A673 (cell line): ENCODE measurements around the gene CPE. TPM values are rescaled to one million over a fixed set of nuclear protein-coding genes. Genes with fewer than 3 reads are reported as not detected.

Experiments
- BruUV-seq: library from RNA; stranded (reverse); fragments of 400-500 nt; replicated peaks from 2 replicates; lab custom pipeline; 2021; lab: Mats Ljungman, UMichigan
- CTCF ChIA-PET: fragments of 300-600 bp; sonication (Branson Sonifier 250); formaldehyde crosslinking; loops from one replicate; lab custom pipeline; 2022; ENCODE audit warnings: antibody characterized with exemption; lab: Charles Lee
- POLR2A ChIA-PET: fragments of 300-600 bp; sonication (Branson Sonifier 250); formaldehyde crosslinking; loops from one replicate; lab custom pipeline; 2022; ENCODE audit warnings: antibody characterized with exemption; ENCODE audit not compliant: low non-redundant PET; lab: Charles Lee
- DNase-seq: peaks from one replicate; pipeline ENCODE4 v3.0.0-alpha.2; 2015; ENCODE audit warnings: low spot score
- H3K27ac ChIP-seq: fragments of 200-600 bp; sonication (generic); 2 replicates; pipeline ENCODE4 v1.5.1; 2016; ENCODE audit warnings: mixed run types, low read depth, mild to moderate bottlenecking, mixed read lengths, antibody characterized with exemption, low read length; ENCODE audit not compliant: poor library complexity, severe bottlenecking
- H3K27me3 ChIP-seq: fragments of 200-600 bp; sonication (generic); replicated peaks from 2 replicates; pipeline ENCODE4 v1.6.1; 2017; ENCODE audit warnings: mixed run types, low read depth, mild to moderate bottlenecking, mixed read lengths, antibody characterized with exemption, low read length; ENCODE audit not compliant: insufficient read depth, poor library complexity
- H3K36me3 ChIP-seq: fragments of 200-600 bp; sonication (generic); 2 replicates; pipeline ENCODE4 v1.6.1; 2016; ENCODE audit warnings: mixed run types, mild to moderate bottlenecking, mixed read lengths, antibody characterized with exemption, low read length; ENCODE audit not compliant: insufficient read depth, poor library complexity, severe bottlenecking
- H3K4me1 ChIP-seq: fragments of 200-600 bp; sonication (generic); 2 replicates; pipeline ENCODE4 v1.6.1; 2017; ENCODE audit warnings: mixed run types, mild to moderate bottlenecking, mixed read lengths, antibody characterized with exemption, low read length; ENCODE audit not compliant: insufficient read depth, poor library complexity, severe bottlenecking
- H3K4me3 ChIP-seq: fragments of 200-600 bp; sonication (generic); 2 replicates; pipeline ENCODE4 v1.5.1; 2016; ENCODE audit warnings: low read depth, mixed run types, mild to moderate bottlenecking, mixed read lengths, low read length; ENCODE audit not compliant: poor library complexity, severe bottlenecking
- H3K9me3 ChIP-seq: fragments of 200-600 bp; sonication (generic); 2 replicates; pipeline ENCODE4 v1.6.1; 2016; ENCODE audit warnings: mixed run types, low read depth, mild to moderate bottlenecking, mixed read lengths, antibody characterized with exemption, low read length; ENCODE audit not compliant: poor library complexity, severe bottlenecking
- EZH2 ChIP-seq: fragments of 200-600 bp; sonication (generic); IDR thresholded peaks from 2 replicates; pipeline ENCODE4 v1.6.1; 2017; ENCODE audit warnings: borderline replicate concordance, low read depth, mild to moderate bottlenecking, mixed read lengths, antibody characterized with exemption, low read length; ENCODE audit not compliant: poor library complexity, severe bottlenecking
- intact Hi-C: fragments of 100-400 bp; cut with micrococcal nuclease; formaldehyde crosslinking; loops from one replicate; pipeline ENCODE4 v1.10.0; 2022; ENCODE audit not compliant: unreplicated experiment
- microRNA-seq: library from miRNA; unstranded; fragments of <30 nt; microRNA quantifications from one replicate; pipeline ENCODE4 v1.2.0, GENCODE V29; 2021
- total RNA-seq: library from RNA; stranded (reverse); gene quantifications from 2 replicates; pipeline ENCODE4 v1.2.3, GENCODE V29; 2021
- TF ChIP-seq, protein P1 (sequence below): fragments of 300-800, 200-600 bp; sonication (generic); conservative IDR thresholded peaks from 2 replicates; pipeline ENCODE4 v1.5.1; 2017; ENCODE audit warnings: low read depth, mild to moderate bottlenecking, antibody characterized with exemption, low read length, moderate library complexity, mixed read lengths

CPE gene
- total RNA-seq, 1 experiment from 2014 or later, result 27.2 TPM

DNA sequence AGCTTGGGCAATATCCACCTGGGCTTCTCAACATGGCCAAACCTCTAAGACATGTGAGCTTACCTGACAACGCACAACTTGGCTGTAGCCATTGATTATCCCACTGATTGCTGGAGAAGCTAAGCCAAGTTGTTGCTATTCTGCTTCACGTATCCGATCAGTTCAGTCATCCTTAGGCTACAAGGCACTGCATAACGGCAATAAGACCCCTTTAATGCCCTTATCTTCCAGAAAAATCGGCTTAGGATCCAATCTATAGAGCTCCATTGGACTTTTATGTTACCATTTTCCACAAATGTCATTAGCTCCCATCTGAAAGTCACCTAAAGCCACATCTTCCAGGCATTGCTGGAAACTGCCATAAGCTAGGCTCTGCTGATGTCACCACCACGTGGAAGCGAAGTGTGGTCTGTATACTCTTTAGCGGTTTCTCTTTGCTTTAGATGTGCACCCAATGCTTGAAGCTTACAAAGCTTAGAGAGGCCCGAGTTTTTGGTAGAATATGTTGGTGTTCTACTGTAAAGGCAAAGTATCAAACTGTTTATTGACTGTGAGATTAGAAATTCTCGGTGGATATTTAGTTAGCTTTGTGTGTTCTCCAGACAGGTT, 163.1 kb downstream of the CPE start:
- DNase-seq, result no peak
- ChIA-PET POLR2A (no interaction called here), CTCF (interaction anchor here (0.6 kb wide), 2 partner anchors 8 to 38 kb away, joined by 3 to 4 read pairs; no protein-coding TSS in a partner anchor)
- TF ChIP-seq EZH2, result no peak
- TF ChIP-seq, protein P1, sequence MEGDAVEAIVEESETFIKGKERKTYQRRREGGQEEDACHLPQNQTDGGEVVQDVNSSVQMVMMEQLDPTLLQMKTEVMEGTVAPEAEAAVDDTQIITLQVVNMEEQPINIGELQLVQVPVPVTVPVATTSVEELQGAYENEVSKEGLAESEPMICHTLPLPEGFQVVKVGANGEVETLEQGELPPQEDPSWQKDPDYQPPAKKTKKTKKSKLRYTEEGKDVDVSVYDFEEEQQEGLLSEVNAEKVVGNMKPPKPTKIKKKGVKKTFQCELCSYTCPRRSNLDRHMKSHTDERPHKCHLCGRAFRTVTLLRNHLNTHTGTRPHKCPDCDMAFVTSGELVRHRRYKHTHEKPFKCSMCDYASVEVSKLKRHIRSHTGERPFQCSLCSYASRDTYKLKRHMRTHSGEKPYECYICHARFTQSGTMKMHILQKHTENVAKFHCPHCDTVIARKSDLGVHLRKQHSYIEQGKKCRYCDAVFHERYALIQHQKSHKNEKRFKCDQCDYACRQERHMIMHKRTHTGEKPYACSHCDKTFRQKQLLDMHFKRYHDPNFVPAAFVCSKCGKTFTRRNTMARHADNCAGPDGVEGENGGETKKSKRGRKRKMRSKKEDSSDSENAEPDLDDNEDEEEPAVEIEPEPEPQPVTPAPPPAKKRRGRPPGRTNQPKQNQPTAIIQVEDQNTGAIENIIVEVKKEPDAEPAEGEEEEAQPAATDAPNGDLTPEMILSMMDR, result no peak
- intact Hi-C loops, result loop anchor here (5.0 kb wide), 1 partner anchor 160 kb away; no protein-coding TSS in a partner anchor
- no peaks in the 10 kb centered on the region for H3K27me3 ChIP-seq
- no peak overlapping the region for H3K4me3 ChIP-seq
- no peaks in the 10 kb centered on the region for H3K36me3 ChIP-seq
- H3K4me1 ChIP-seq, result peaks cover 6% of the 10 kb centered on the region
- no peaks in the 10 kb centered on the region for H3K9me3 ChIP-seq
- H3K27ac ChIP-seq, result no peak overlapping the region
- BruUV-seq, result no TSS peak

DNA sequence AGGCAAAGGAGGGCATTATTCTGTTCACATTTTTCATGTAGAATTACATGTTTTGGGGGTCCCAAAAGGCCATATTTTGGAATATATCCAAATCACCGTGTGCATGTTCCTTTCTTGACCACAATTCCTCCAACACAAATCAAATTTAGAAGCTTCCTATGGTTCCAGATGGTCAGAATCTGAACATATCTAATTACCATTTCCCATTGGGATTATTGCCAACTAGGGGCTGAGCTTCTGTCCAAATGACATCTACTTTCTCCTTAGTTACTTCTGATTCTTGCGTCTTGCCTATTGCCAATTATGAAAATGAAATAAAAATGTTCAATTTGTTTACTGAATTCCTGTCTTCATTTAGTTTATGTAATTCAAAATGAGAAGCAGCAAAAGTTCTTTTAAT, 163.7 kb downstream of the CPE start:
- CTCF ChIA-PET, result interaction anchor here (0.6 kb wide), 2 partner anchors 9 to 38 kb away, joined by 3 to 4 read pairs; no protein-coding TSS in a partner anchor

More for the DNA sequence above, 163.7 kb downstream of the CPE start:
- no peak for DNase-seq
- Histone ChIP-seq H3K4me3 (no peak overlapping the region), H3K36me3 (no peaks in the 10 kb centered on the region), H3K9me3 (no peaks in the 10 kb centered on the region), H3K4me1 (peaks cover 2% of the 10 kb centered on the region), H3K27ac (no peak overlapping the region), H3K27me3 (no peaks in the 10 kb centered on the region)
- TF ChIP-seq, protein P1, result no peak
- no peak for TF ChIP-seq EZH2
- no TSS peak for BruUV-seq
- POLR2A ChIA-PET, result no interaction called here
- intact Hi-C loops, result loop anchor here (5.0 kb wide), 1 partner anchor 160 kb away; no protein-coding TSS in a partner anchor

Small RNA genes within 50 kb of the gene (microRNA-seq; reads per million reads assigned to microRNA genes)
- gene MIR578, result 1.3 reads per million

Other genes starting within 250 kb of the CPE start
- 22.5 and 23.7 TPM in 2 replicates for gene KLHL2, start 171.4 kb upstream of the CPE start, total RNA-seq
- 104 and 137 TPM in 2 replicates for gene MSMO1, start 51.3 kb upstream of the CPE start, total RNA-seq